Thoracic aorta (tissue), 2 donors: ENCODE measurements around the gene VBP1. TPM values are rescaled to one million over a fixed set of nuclear protein-coding genes. Genes with fewer than 3 reads are reported as not detected.
"Not testable (repeated sequence)": the region's sequence is repeated elsewhere in the genome, so short reads cannot be mapped to it uniquely, and the experiment has no call there.

Experiments used
- ATAC-seq: fragments of 150-250 bp; one replicate; pipeline ENCODE4 v1.8.0; 2017; ENCODE audit warnings: low read depth; ENCODE audit not compliant: insufficient number of reproducible peaks, low FRiP score
- DNase-seq: peaks from one replicate; pipeline ENCODE4 v3.0.0-alpha.2; 2020; ENCODE audit warnings: low spot score
- H3K27ac ChIP-seq, 2 donors: fragments of 200-600 bp; sonication (generic); 1 replicate in 1 of 2; 2 replicates in 1 of 2; pipeline ENCODE4 v1.5.1; 2016; ENCODE audit warnings: mild to moderate bottlenecking in 2 of 2, moderate library complexity in 2 of 2
- H3K27me3 ChIP-seq: fragments of 200-600 bp; sonication (generic); replicated peaks from 2 replicates; pipeline ENCODE4 v1.6.0; 2016; ENCODE audit warnings: mild to moderate bottlenecking; ENCODE audit not compliant: insufficient read depth
- H3K36me3 ChIP-seq: fragments of 200-600 bp; sonication (generic); one replicate; pipeline ENCODE4 v1.5.1; 2016
- H3K4me1 ChIP-seq, 2 donors: fragments of 200-600 bp; sonication (generic); 1 replicate in 1 of 2; 2 replicates in 1 of 2; pipeline versions ENCODE4 v1.5.1 to v1.6.0; 2016; ENCODE audit warnings: low read depth in 2 of 2, mild to moderate bottlenecking in 1 of 2; ENCODE audit not compliant: control insufficient read depth in 1 of 2
- H3K4me3 ChIP-seq: fragments of 200-600 bp; sonication (generic); 2 replicates; pipeline ENCODE4 v1.5.1; 2016; ENCODE audit warnings: mild to moderate bottlenecking
- H3K9me3 ChIP-seq: fragments of 200-600 bp; sonication (generic); 2 replicates; pipeline ENCODE4 v1.5.1; 2016
- CTCF ChIP-seq: fragments of 200-600 bp; sonication (generic); IDR thresholded peaks from one replicate; pipeline ENCODE4 v1.5.1; 2019; ENCODE audit warnings: antibody characterized with exemption
- total RNA-seq, 2 donors: library from RNA; depleted of rRNA; stranded (reverse); fragments of >200 nt; gene quantifications; one replicate each; pipeline versions ENCODE4 v1.1.0 to v1.2.3, GENCODE V29; 2016

VBP1 gene
- total RNA-seq, 2 donors from 2014 or later, result 15.0 to 25.9 TPM

- H3K9me3 ChIP-seq, result no peaks in the 10 kb centered on the region
- TF ChIP-seq CTCF, result no peak
- peaks cover 0 to 11% of the 10 kb centered on the region in 2 donors for H3K4me1 ChIP-seq
- H3K4me3 ChIP-seq, result no peak overlapping the region
- ATAC-seq (no peak), DNase-seq (no peak)
- H3K27ac ChIP-seq, result no peak overlapping the region
- H3K36me3 ChIP-seq, result no peaks in the 10 kb centered on the region
- no peaks in the 10 kb centered on the region for H3K27me3 ChIP-seq
Measured at GRCh38 chrX:155213731-155214130, 2.5 kb upstream of the VBP1 start.

GRCh38 chrX:155215443-155216178 lies 649 bp upstream of the VBP1 start:
- ATAC-seq, result no peak
- H3K9me3 ChIP-seq, result no peaks in the 10 kb centered on the region
- DNase-seq, result no peak
- no peak for TF ChIP-seq CTCF
- no peaks in the 10 kb centered on the region for H3K27me3 ChIP-seq
- peak overlapping the region; percentile 93 to 94 for H3K27ac ChIP-seq
- no peaks in the 10 kb centered on the region for H3K36me3 ChIP-seq
- H3K4me1 ChIP-seq, result peaks cover 0 to 11% of the 10 kb centered on the region in 2 donors
- peak overlapping the region; percentile 91 for H3K4me3 ChIP-seq

GRCh38 chrX:155216940-155217440 lies 730 bp downstream of the VBP1 start:
- Histone ChIP-seq H3K27me3 (no peaks in the 10 kb centered on the region), H3K36me3 (no peaks in the 10 kb centered on the region), H3K9me3 (no peaks in the 10 kb centered on the region), H3K4me1 (peaks cover 0 to 11% of the 10 kb centered on the region in 2 donors), H3K27ac (peak overlapping the region; percentile 93 to 94), H3K4me3 (peak overlapping the region; percentile 91)
- TF ChIP-seq CTCF, result no peak
- ATAC-seq, result no peak
- DNase-seq, result no peak

- no peaks in the 10 kb centered on the region for H3K36me3 ChIP-seq
- H3K9me3 ChIP-seq, result no peaks in the 10 kb centered on the region
- no peak overlapping the region for H3K27ac ChIP-seq
- ATAC-seq (no peak), DNase-seq (no peak)
- H3K27me3 ChIP-seq, result no peaks in the 10 kb centered on the region
- peaks cover 0 to 11% of the 10 kb centered on the region in 2 donors for H3K4me1 ChIP-seq
- TF ChIP-seq CTCF, result no peak
- no peak overlapping the region for H3K4me3 ChIP-seq
Measured at GRCh38 chrX:155218777-155219176, 2.5 kb downstream of the VBP1 start.

GRCh38 chrX:155221351-155221750 lies 5.1 kb downstream of the VBP1 start:
- H3K4me1 ChIP-seq, result peaks cover 0 to 11% of the 10 kb centered on the region in 2 donors
- no peaks in the 10 kb centered on the region for H3K27me3 ChIP-seq
- no peak for DNase-seq
- no peaks in the 10 kb centered on the region for H3K36me3 ChIP-seq
- TF ChIP-seq CTCF, result no peak
- no peak overlapping the region for H3K27ac ChIP-seq
- no peak for ATAC-seq
- no peaks in the 10 kb centered on the region for H3K9me3 ChIP-seq
- no peak overlapping the region for H3K4me3 ChIP-seq

GRCh38 chrX:155223746-155224145 lies 7.5 kb downstream of the VBP1 start:
- H3K9me3 ChIP-seq, H3K27ac ChIP-seq, H3K4me3 ChIP-seq, DNase-seq, ATAC-seq, H3K27me3 ChIP-seq, H3K4me1 ChIP-seq, H3K36me3 ChIP-seq: not testable (repeated sequence)
